Ascending aorta (tissue), 2 donors: Measurements from ENCODE around the gene TGDS. TPM values are rescaled to one million over a fixed set of nuclear protein-coding genes. Genes with fewer than 3 reads are reported as not detected.

ENCODE experiments used
- DNase-seq, 2 donors: peaks; one replicate each; pipeline ENCODE4 v3.0.0-alpha.2; 2019; ENCODE audit warnings: low spot score in 2 of 2
- H3K27ac ChIP-seq, 2 donors: fragments of 200-600 bp; sonication (generic); one replicate each; pipeline ENCODE4 v1.5.1; 2016 to 2017; ENCODE audit warnings: mild to moderate bottlenecking in 1 of 2
- H3K27me3 ChIP-seq: fragments of 200-600 bp; sonication (generic); one replicate; pipeline ENCODE4 v1.5.1; 2017
- H3K36me3 ChIP-seq, 2 donors: fragments of 200-600 bp; sonication (generic); one replicate each; pipeline ENCODE4 v1.5.1; 2016
- H3K4me1 ChIP-seq, 2 donors: fragments of 200-600 bp; sonication (generic); one replicate each; pipeline ENCODE4 v1.5.1; 2016 to 2017; ENCODE audit warnings: mild to moderate bottlenecking in 1 of 2
- H3K4me3 ChIP-seq, 2 donors: fragments of 200-600 bp; sonication (generic); one replicate each; pipeline ENCODE4 v1.5.1; 2016 to 2017; ENCODE audit warnings: mild to moderate bottlenecking in 1 of 2
- H3K9me3 ChIP-seq, 2 donors: fragments of 200-600 bp; sonication (generic); one replicate each; pipeline ENCODE4 v1.5.1; 2016
- CTCF ChIP-seq, 3 experiments: fragments of 200-600 bp in 2 of 3; fragments of 450-650 bp in 1 of 3; sonication (generic) in 2 of 3; IDR thresholded peaks; one replicate each; pipeline ENCODE4 v1.5.1; 2016 to 2019; ENCODE audit warnings: antibody characterized with exemption in 3 of 3, mild to moderate bottlenecking in 1 of 3, moderate library complexity in 1 of 3
- intact Hi-C: fragments of 100-400 bp; cut with DNase I; formaldehyde crosslinking; loops from one replicate; pipeline ENCODE4 v1.15.1; 2023
- total RNA-seq: library from RNA; depleted of rRNA; stranded (reverse); fragments of >200 nt; gene quantifications from one replicate; pipeline ENCODE4 v1.1.0, GENCODE V29; 2016

TGDS gene
- total RNA-seq, 1 donor from 2014 or later, result 22.6 TPM

DNA sequence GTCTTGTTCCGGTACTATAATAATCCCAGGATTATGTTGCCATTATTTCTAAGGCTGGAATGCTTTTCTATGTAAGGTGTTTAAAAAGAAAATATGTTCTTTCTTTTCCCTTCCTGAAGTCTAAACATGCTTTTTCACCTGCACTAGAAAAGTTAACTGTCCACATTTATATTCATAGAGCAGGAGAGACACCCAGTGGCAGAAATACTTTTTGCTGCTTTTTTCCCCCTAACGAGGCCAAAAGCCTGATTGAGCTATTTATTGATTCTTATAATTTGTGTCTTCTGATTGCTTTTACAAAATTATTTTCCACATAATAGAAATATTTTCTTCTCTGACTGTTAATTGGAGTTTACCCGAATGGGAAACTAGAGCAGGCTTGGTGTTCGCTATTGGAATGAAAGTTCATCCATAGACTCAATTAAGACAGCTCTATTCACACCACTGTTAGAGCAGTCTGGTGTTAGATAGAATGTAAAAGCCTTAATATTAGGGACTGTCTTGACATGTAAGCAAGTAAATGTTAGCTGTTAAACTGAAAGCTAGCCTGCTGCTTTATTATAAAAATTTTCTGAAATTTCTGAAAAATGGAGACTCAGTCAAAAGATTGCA, 21.5 kb upstream of the TGDS start:
- peaks cover 4 to 30% of the 10 kb centered on the region in 2 donors for H3K36me3 ChIP-seq
- H3K4me3 ChIP-seq, result no peak overlapping the region
- no peak for DNase-seq
- H3K9me3 ChIP-seq, result no peaks in the 10 kb centered on the region
- H3K27me3 ChIP-seq, result no peaks in the 10 kb centered on the region
- no peak overlapping the region for H3K27ac ChIP-seq
- intact Hi-C loops, result loop anchor here (1.0 kb wide), 1 partner anchor 182 kb away; no protein-coding TSS in a partner anchor
- peak; percentile 5 to 65 (median 35) for TF ChIP-seq CTCF (IDR thresholded peaks at IDR 0.05)
- H3K4me1 ChIP-seq, result no peaks in the 10 kb centered on the region

DNA sequence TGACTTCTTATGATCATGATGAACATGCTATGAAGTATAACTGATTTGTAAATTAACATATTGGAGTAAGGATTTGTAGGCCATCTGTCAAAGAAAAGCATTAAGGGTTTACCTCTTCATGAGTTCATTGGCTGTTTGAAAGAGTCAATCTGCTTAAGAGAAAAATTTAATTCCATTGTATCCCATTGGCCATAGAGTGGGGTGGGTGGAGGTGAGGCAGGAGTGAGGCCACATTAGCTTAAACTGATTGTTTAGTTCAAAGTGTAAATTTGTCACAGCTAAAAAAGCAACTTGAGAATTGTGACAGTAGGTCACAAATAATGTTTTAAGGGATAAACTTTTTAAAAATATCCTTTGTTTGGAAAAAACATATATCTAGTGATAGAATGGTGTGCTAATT, 17.1 kb upstream of the TGDS start:
- Histone ChIP-seq H3K4me3 (no peak overlapping the region), H3K27ac (no peak overlapping the region), H3K4me1 (no peaks in the 10 kb centered on the region), H3K36me3 (peaks cover 0 to 14% of the 10 kb centered on the region in 2 donors), H3K27me3 (no peaks in the 10 kb centered on the region), H3K9me3 (no peaks in the 10 kb centered on the region)
- TF ChIP-seq CTCF (IDR thresholded peaks at IDR 0.05), result no peak
- intact Hi-C loops, result no loop called here
- DNase-seq, result no peak

DNA sequence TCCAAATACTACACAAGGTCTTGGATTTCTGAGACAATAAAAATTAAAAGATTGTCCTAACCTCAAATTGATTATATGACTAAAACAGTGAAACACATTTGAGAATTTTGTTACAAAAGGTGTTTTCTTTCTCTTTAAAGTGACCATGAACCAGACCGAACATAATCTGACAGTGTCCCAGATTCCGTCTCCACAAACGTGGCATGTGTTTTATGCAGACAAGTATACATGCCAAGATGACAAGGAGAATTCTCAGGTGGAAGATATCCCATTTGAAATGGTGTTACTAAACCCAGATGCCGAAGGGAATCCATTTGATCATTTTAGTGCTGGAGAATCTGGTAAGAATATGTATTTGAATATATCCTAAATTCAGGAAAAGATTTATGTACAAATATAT, 16.1 kb upstream of the TGDS start:
- TF ChIP-seq CTCF (IDR thresholded peaks at IDR 0.05), result no peak
- DNase-seq, result no peak
- Histone ChIP-seq H3K36me3 (peaks cover 0 to 18% of the 10 kb centered on the region in 2 donors), H3K9me3 (no peaks in the 10 kb centered on the region), H3K27ac (no peak overlapping the region), H3K4me3 (no peak overlapping the region), H3K27me3 (no peaks in the 10 kb centered on the region), H3K4me1 (no peaks in the 10 kb centered on the region)
- intact Hi-C loops, result no loop called here

- no peak overlapping the region for H3K4me3 ChIP-seq
- peaks cover 0 to 34% of the 10 kb centered on the region in 2 donors for H3K36me3 ChIP-seq
- no peak overlapping the region for H3K27ac ChIP-seq
- intact Hi-C loops, result no loop called here
- no peaks in the 10 kb centered on the region for H3K9me3 ChIP-seq
- TF ChIP-seq CTCF (IDR thresholded peaks at IDR 0.05), result no peak
- H3K4me1 ChIP-seq, result no peaks in the 10 kb centered on the region
- no peak for DNase-seq
- H3K27me3 ChIP-seq, result no peaks in the 10 kb centered on the region
Observed at GRCh38 chr13:94610475-94610874, 14.5 kb upstream of the TGDS start.

DNA sequence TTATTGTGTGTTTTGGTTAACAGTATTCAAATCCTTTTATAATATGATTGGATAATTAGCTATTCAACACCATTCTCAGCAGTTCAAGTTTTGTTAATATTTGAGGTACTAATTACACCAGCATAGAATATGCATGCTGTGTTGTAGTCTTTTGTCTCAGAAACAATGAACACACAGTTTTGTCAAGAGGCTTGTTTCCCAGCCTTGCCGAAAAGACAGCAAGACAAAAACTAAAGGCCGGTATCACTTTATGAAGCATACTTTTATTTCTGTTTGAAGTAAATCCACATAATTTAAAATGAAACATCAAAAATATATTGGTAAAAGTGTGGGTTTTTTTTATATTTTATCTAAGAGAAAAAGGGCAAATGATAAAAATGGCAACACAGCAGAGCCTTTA, 13.2 kb upstream of the TGDS start:
- Histone ChIP-seq H3K4me1 (no peaks in the 10 kb centered on the region), H3K27me3 (no peaks in the 10 kb centered on the region), H3K9me3 (no peaks in the 10 kb centered on the region), H3K36me3 (peaks cover 0 to 36% of the 10 kb centered on the region in 2 donors), H3K4me3 (no peak overlapping the region), H3K27ac (no peak overlapping the region)
- TF ChIP-seq CTCF (IDR thresholded peaks at IDR 0.05), result no peak
- DNase-seq, result no peak
- intact Hi-C loops, result no loop called here

- H3K4me3 ChIP-seq, result no peak overlapping the region
- intact Hi-C loops, result no loop called here
- H3K36me3 ChIP-seq, result peaks cover 0 to 36% of the 10 kb centered on the region in 2 donors
- H3K27me3 ChIP-seq, result no peaks in the 10 kb centered on the region
- TF ChIP-seq CTCF (IDR thresholded peaks at IDR 0.05), result no peak
- DNase-seq, result no peak
- H3K4me1 ChIP-seq, result no peaks in the 10 kb centered on the region
- H3K9me3 ChIP-seq, result no peaks in the 10 kb centered on the region
- no peak overlapping the region for H3K27ac ChIP-seq
Observed at GRCh38 chr13:94608586-94608985, 12.6 kb upstream of the TGDS start.
